ENCODE results near the gene ADORA1. TPM values are rescaled to one million over a fixed set of nuclear protein-coding genes. Genes with fewer than 3 reads are reported as not detected.

The ADORA1 gene
- polyA plus RNA-seq, 3 donors: 0.13 to 1.1 TPM; not detected in 1

DNA sequence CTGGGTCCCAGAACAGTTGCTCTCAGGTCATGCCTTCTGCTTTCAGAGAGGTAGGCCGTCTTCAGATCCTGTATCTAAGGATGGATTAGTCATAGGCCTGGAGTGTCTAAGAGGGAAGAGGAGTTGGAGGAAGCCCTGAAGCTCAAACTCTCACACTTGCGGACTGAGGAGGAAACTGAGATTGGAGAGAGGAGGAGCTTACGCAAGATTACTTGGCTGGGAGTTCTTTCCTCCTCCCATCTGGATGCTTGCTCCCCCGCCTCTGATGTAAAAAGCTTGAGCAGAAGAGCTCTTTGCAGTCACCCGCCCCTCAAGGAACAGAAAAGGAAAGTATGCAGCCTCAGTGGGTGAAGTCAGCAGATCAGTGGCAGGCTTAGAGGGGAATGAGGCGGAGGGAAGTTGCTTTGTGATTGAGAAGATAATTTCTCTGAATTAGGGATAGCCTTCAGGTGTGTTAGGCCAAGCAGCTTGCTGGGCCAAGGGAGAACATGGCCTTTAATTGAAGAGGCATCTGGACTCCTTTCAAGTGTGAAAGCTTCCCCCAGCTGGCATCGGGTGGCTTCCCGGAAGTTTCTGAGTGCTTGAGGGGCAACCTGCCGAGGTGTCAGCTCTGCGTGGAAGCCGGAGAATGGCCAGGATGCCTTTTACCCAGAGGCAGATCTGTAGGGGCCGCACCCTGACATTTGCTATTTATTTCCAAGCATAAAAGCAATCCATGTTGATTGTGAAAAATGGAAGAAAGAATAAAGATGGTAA is 6.6 kb downstream of the ADORA1 start:
- H3K27me3 Mint-ChIP-seq (ENCODE audit: low read depth in 3 of 3): peaks cover 26 to 52% (median 44%) of the 10 kb centered on the region in 3 donors
- no peak overlapping the region for H2AFZ ChIP-seq (ENCODE audit: insufficient read depth, low read depth, low read length, poor library complexity, severe bottlenecking)
- 53% methylated on average over 3 of the region's 12 CpGs for WGBS (ENCODE audit: insufficient coverage)
- no peak overlapping the region for H3K27ac ChIP-seq (ENCODE audit: low read depth in 1 of 2, low read length in 2 of 2)
- H3K36me3 Mint-ChIP-seq: no peaks in the 10 kb centered on the region
- H3K9me3 ChIP-seq (replicated peaks in 1 of 2; ENCODE audit: control insufficient read depth in 1 of 2, insufficient read depth in 1 of 2, low read length in 2 of 2): no peaks in the 10 kb centered on the region
- peak; percentile 18 to 43 (median 19) for DNase-seq
- H3K79me2 ChIP-seq (ENCODE audit: insufficient read depth, low read length): no peaks in the 10 kb centered on the region
- TF ChIP-seq, protein P1, sequence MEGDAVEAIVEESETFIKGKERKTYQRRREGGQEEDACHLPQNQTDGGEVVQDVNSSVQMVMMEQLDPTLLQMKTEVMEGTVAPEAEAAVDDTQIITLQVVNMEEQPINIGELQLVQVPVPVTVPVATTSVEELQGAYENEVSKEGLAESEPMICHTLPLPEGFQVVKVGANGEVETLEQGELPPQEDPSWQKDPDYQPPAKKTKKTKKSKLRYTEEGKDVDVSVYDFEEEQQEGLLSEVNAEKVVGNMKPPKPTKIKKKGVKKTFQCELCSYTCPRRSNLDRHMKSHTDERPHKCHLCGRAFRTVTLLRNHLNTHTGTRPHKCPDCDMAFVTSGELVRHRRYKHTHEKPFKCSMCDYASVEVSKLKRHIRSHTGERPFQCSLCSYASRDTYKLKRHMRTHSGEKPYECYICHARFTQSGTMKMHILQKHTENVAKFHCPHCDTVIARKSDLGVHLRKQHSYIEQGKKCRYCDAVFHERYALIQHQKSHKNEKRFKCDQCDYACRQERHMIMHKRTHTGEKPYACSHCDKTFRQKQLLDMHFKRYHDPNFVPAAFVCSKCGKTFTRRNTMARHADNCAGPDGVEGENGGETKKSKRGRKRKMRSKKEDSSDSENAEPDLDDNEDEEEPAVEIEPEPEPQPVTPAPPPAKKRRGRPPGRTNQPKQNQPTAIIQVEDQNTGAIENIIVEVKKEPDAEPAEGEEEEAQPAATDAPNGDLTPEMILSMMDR (IDR thresholded peaks at IDR 0.05): no peak
- peaks cover 34 to 38% of the 10 kb centered on the region in 2 donors for H3K4me1 ChIP-seq (ENCODE audit: control insufficient read depth in 1 of 2, insufficient read depth in 2 of 2, low read length in 2 of 2)
- intact Hi-C loops (cut with micrococcal nuclease): no loop called here
- no peak overlapping the region for H3K4me3 ChIP-seq (replicated peaks in 1 of 3; ENCODE audit: low read depth in 2 of 3, low read length in 3 of 3)
- H3K4me2 ChIP-seq (replicated peaks; ENCODE audit: extremely low read depth, low read length, poor library complexity, severe bottlenecking): no peak overlapping the region
- no peak overlapping the region for H3K9ac ChIP-seq (ENCODE audit: insufficient read depth, low read length, poor library complexity, severe bottlenecking)
- peaks cover 0 to 2% (median 0%) of the 10 kb centered on the region in 7 donors for H3K9me3 Mint-ChIP-seq
- H3K4me1 Mint-ChIP-seq: peaks cover 36% of the 10 kb centered on the region
- H3K27ac Mint-ChIP-seq: peak overlapping the region in 4 of 7 donors; percentile 3 to 57 (median 40)
- H4K20me1 ChIP-seq (ENCODE audit: insufficient read depth, low read length): no peaks in the 10 kb centered on the region
- peak overlapping the region in 1 of 2 donors; percentile 53 for H3K4me3 Mint-ChIP-seq
- peaks cover 16 to 50% of the 10 kb centered on the region in 2 donors for H3K27me3 ChIP-seq (ENCODE audit: control insufficient read depth in 2 of 2, insufficient read depth in 2 of 2, low read length in 2 of 2)
- H3K36me3 ChIP-seq (replicated peaks in 1 of 2; ENCODE audit: control insufficient read depth in 1 of 2, insufficient read depth in 2 of 2, low read length in 2 of 2): no peaks in the 10 kb centered on the region

DNA sequence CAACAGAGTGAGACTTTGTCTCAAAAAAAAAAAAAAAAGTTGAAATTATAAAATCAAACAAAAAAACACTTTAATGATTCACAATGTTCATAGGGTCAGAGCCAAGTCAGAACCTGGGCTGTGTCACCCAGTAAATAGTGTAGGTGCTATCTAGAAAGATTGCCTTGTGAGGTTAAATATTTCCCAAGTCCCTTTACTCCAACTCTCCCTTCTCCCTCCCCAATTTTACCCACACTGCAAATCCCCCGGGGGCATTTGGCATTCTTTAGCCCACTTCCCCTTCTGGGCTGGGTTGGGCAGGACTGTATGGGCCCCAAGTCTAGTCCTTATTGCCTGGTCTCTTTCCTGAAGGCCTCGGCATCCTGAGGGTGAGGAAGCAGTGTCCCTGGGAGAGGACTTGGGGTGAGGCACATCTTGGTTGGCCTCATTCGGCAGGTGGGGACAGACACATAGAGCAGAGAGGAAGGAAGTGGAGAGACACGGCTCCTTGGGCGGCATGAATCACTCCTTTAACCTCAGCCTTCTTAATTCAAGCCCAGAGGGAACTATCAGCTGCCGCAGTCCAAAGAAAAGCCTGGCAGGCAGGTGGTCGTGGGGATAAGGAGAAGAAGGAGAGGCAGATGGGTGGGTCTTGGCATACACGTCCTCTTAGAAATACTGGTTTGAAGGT is 8.2 kb downstream of the ADORA1 start:
- Histone ChIP-seq H3K36me3 (replicated peaks in 1 of 2; ENCODE audit: control insufficient read depth in 1 of 2, insufficient read depth in 2 of 2, low read length in 2 of 2) (no peaks in the 10 kb centered on the region), H3K4me1 (ENCODE audit: control insufficient read depth in 1 of 2, insufficient read depth in 2 of 2, low read length in 2 of 2) (peaks cover 18 to 23% of the 10 kb centered on the region in 2 donors), H3K9ac (ENCODE audit: insufficient read depth, low read length, poor library complexity, severe bottlenecking) (no peak overlapping the region), H3K9me3 (replicated peaks in 1 of 2; ENCODE audit: control insufficient read depth in 1 of 2, insufficient read depth in 1 of 2, low read length in 2 of 2) (no peaks in the 10 kb centered on the region), H2AFZ (ENCODE audit: insufficient read depth, low read depth, low read length, poor library complexity, severe bottlenecking) (no peak overlapping the region), H4K20me1 (ENCODE audit: insufficient read depth, low read length) (no peaks in the 10 kb centered on the region), H3K4me3 (replicated peaks in 1 of 3; ENCODE audit: low read depth in 2 of 3, low read length in 3 of 3) (no peak overlapping the region), H3K27ac (ENCODE audit: low read depth in 1 of 2, low read length in 2 of 2) (no peak overlapping the region), H3K79me2 (ENCODE audit: insufficient read depth, low read length) (no peaks in the 10 kb centered on the region), H3K4me2 (replicated peaks; ENCODE audit: extremely low read depth, low read length, poor library complexity, severe bottlenecking) (no peak overlapping the region), H3K27me3 (ENCODE audit: control insufficient read depth in 2 of 2, insufficient read depth in 2 of 2, low read length in 2 of 2) (peaks cover 16 to 61% of the 10 kb centered on the region in 2 donors)
- H3K36me3 Mint-ChIP-seq: no peaks in the 10 kb centered on the region
- peak; percentile 40 to 65 (median 58) for DNase-seq
- 0% methylated on average over 3 of the region's 8 CpGs for WGBS (ENCODE audit: insufficient coverage)
- TF ChIP-seq, protein P1 (IDR thresholded peaks at IDR 0.05): no peak
- H3K4me3 Mint-ChIP-seq: peak overlapping the region in 1 of 2 donors; percentile 56
- intact Hi-C loops (cut with micrococcal nuclease): no loop called here
- H3K27ac Mint-ChIP-seq: peak overlapping the region in 2 of 7 donors; percentile 10 to 70
- H3K9me3 Mint-ChIP-seq: peaks cover 0 to 2% (median 0%) of the 10 kb centered on the region in 7 donors
- H3K4me1 Mint-ChIP-seq: peaks cover 23% of the 10 kb centered on the region
- peaks cover 24 to 48% (median 37%) of the 10 kb centered on the region in 3 donors for H3K27me3 Mint-ChIP-seq (ENCODE audit: low read depth in 3 of 3)

All from CD14-positive monocyte (primary cell).